Skeletal muscle tissue (tissue), 4 donors: ENCODE results near the gene C10orf62. TPM values are rescaled to one million over a fixed set of nuclear protein-coding genes. Genes with fewer than 3 reads are reported as not detected.

Experiments
- H3K27ac ChIP-seq: one replicate; pipeline ENCODE4 v1.7.0; 2013; ENCODE audit warnings: mild to moderate bottlenecking, low read depth, low read length, inconsistent platforms
- H3K27me3 ChIP-seq, 3 donors: one replicate each; pipeline ENCODE4 v1.7.0; 2013; ENCODE audit warnings: low read length in 3 of 3; ENCODE audit not compliant: control insufficient read depth in 3 of 3, insufficient read depth in 3 of 3
- H3K36me3 ChIP-seq, 3 donors: one replicate each; pipeline ENCODE4 v1.7.0; 2013; ENCODE audit warnings: low read length in 3 of 3; ENCODE audit not compliant: control insufficient read depth in 3 of 3, insufficient read depth in 3 of 3
- H3K4me1 ChIP-seq, 3 donors: one replicate each; pipeline ENCODE4 v1.7.0; 2013; ENCODE audit warnings: low read length in 3 of 3, mild to moderate bottlenecking in 3 of 3; ENCODE audit not compliant: control insufficient read depth in 3 of 3, insufficient read depth in 3 of 3
- H3K4me3 ChIP-seq, 3 donors: one replicate each; pipeline ENCODE4 v1.7.0; 2013; ENCODE audit warnings: low read length in 3 of 3
- H3K9ac ChIP-seq, 3 donors: one replicate each; pipeline ENCODE4 v1.7.0; 2013; ENCODE audit warnings: low read length in 3 of 3, mild to moderate bottlenecking in 3 of 3, moderate library complexity in 2 of 3, low read depth in 1 of 3
- H3K9me3 ChIP-seq, 3 donors: one replicate each; pipeline ENCODE4 v1.7.0; 2013; ENCODE audit warnings: low read length in 3 of 3; ENCODE audit not compliant: control insufficient read depth in 3 of 3
- total RNA-seq: library from RNA; depleted of rRNA; stranded (reverse); fragments of >200 nt; gene quantifications from one replicate; pipeline ENCODE4 v1.2.3, GENCODE V29; 2014
- donor health status: Osteomylitis.

Gene C10orf62
- total RNA-seq, 1 donor from 2014 or later: under 0.01 TPM

DNA sequence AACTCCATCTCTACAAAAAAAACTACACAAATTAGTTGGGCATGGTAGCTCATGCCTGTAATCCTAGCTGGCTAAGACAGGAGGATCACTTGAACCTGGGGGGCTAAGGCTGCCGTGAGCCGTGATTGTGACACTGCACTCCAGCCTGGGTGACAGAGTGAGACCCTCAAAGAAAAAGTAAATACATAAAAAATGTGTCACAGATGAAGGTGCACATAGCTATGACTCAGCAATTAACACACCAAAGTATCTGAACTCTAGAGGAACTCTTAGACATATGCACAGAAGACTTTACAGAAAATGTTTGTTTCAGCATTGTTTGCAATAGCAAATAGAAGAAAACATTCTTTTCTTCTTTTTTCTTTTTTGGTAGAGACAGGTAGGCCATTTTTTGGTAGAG is 8.3 kb downstream of the C10orf62 start:
- H3K27me3 ChIP-seq: no peaks in the 10 kb centered on the region
- no peaks in the 10 kb centered on the region for H3K36me3 ChIP-seq
- H3K27ac ChIP-seq: peak overlapping the region; percentile 81
- H3K9ac ChIP-seq: no peak overlapping the region
- H3K4me3 ChIP-seq: no peak overlapping the region
- peaks cover 42 to 69% (median 60%) of the 10 kb centered on the region in 3 donors for H3K4me1 ChIP-seq
- no peaks in the 10 kb centered on the region for H3K9me3 ChIP-seq

DNA sequence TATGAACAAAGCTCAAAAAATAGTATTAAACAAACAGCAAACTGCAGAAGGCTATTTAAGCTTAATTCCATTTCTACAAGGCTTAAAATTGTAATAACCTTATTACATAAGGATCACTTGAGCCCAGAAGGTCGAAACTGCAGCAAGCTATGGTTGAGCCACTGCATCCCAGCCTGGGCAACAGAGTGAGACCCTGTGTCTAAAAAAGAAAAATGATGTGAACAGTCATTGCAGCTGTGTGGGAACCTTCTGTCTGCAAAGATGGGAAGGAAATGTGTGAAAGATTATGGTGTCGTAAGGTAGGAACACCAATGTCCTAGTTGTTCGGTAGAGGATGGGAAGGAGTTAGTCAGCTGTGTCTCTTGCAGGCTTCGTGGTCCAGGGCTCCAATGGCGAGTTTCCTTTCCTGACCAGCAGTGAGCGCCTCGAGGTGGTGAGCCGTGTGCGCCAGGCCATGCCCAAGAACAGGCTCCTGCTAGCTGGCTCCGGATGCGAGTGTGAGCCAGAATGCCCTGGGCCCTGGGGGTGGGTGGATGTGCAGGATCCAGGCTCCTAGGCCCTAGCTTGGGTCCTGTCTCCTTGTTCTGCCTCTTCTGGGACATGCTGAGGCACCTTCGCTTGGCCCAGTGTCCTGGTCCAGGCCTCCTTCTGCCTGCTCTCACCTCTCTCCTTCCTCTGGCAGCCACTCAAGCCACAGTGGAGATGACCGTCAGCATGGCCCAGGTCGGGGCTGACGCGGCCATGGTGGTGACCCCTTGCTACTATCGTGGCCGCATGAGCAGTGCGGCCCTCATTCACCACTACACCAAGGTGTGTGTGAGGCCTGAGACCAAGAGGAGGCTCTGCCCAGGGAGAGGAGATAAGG is 9.1 kb downstream of the C10orf62 start:
- Histone ChIP-seq H3K27ac (peak overlapping the region; percentile 81), H3K9ac (no peak overlapping the region), H3K27me3 (no peaks in the 10 kb centered on the region), H3K4me3 (no peak overlapping the region), H3K36me3 (no peaks in the 10 kb centered on the region), H3K4me1 (peaks cover 39 to 67% (median 58%) of the 10 kb centered on the region in 3 donors), H3K9me3 (no peaks in the 10 kb centered on the region)

GRCh38 chr10:97599272-97599619 is 9.7 kb downstream of the C10orf62 start:
- H3K4me3 ChIP-seq: no peak overlapping the region
- peaks cover 39 to 66% (median 57%) of the 10 kb centered on the region in 3 donors for H3K4me1 ChIP-seq
- peak overlapping the region in 1 of 3 donors; percentile 45 for H3K9ac ChIP-seq
- no peaks in the 10 kb centered on the region for H3K27me3 ChIP-seq
- H3K27ac ChIP-seq: peak overlapping the region; percentile 14
- H3K9me3 ChIP-seq: no peaks in the 10 kb centered on the region
- no peaks in the 10 kb centered on the region for H3K36me3 ChIP-seq

DNA sequence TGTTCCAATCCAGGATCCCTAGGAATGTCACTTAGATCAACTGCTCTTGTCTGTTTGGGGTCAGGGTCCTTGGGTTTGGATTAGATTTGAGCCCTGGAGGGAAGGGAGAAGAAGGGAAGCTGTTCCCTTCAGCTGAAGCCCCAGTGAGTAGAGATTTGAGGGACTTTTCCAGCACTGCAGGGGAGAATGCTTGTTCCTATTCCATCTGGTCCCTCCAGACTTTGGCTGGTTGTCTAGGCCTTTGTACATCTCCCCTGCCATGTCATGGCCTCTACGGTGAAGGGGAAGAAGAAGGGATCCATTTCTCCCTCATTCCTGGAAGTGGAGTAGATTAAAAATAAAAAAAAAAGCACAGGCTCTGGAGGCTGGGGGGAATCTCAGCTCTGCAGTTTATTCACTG is 11.1 kb downstream of the C10orf62 start:
- H3K9ac ChIP-seq: peak overlapping the region in 1 of 3 donors; percentile 77
- H3K4me1 ChIP-seq: peaks cover 39 to 64% (median 57%) of the 10 kb centered on the region in 3 donors
- H3K4me3 ChIP-seq: no peak overlapping the region
- no peaks in the 10 kb centered on the region for H3K9me3 ChIP-seq
- H3K27ac ChIP-seq: peak overlapping the region; percentile 74
- no peaks in the 10 kb centered on the region for H3K27me3 ChIP-seq
- H3K36me3 ChIP-seq: no peaks in the 10 kb centered on the region

- Histone ChIP-seq H3K4me3 (peak overlapping the region; percentile 17 to 58 (median 51)), H3K27ac (peak overlapping the region; percentile 74), H3K9me3 (no peaks in the 10 kb centered on the region), H3K27me3 (no peaks in the 10 kb centered on the region), H3K9ac (peak overlapping the region; percentile 53 to 77 (median 54)), H3K4me1 (peaks cover 30 to 55% (median 47%) of the 10 kb centered on the region in 3 donors), H3K36me3 (no peaks in the 10 kb centered on the region)
Measured at GRCh38 chr10:97601268-97602215, 12.0 kb downstream of the C10orf62 start.

DNA sequence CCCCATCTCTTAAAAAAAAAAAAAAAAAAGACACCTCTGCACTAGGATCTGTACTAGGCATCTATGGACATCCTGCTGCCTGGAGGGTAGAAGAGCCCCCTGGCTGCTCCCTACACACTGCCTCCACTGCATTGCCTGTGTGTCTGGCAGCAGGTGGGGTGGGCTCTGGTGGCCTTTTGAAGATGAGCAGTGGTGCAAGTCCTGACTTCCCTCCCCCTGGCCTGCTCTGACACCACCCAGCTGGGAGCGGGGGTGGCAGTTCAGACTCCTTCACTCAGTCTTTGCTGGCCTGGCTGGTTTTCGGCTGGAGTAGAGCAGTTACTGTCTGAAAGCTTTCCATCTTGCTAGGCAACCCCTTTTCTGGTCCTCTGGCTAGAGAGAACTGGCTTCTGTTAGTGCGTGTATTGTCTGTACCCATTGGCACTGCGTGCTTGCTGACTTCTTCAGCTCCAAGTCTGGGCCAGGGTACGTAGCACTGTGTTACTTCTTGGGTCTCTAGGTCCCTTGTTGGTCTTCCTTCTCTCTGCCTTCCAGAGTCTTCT is 17.6 kb downstream of the C10orf62 start:
- peaks cover 19 to 37% (median 24%) of the 10 kb centered on the region in 3 donors for H3K4me1 ChIP-seq
- no peak overlapping the region for H3K27ac ChIP-seq
- H3K36me3 ChIP-seq: no peaks in the 10 kb centered on the region
- no peaks in the 10 kb centered on the region for H3K27me3 ChIP-seq
- no peak overlapping the region for H3K9ac ChIP-seq
- H3K9me3 ChIP-seq: no peaks in the 10 kb centered on the region
- no peak overlapping the region for H3K4me3 ChIP-seq

DNA sequence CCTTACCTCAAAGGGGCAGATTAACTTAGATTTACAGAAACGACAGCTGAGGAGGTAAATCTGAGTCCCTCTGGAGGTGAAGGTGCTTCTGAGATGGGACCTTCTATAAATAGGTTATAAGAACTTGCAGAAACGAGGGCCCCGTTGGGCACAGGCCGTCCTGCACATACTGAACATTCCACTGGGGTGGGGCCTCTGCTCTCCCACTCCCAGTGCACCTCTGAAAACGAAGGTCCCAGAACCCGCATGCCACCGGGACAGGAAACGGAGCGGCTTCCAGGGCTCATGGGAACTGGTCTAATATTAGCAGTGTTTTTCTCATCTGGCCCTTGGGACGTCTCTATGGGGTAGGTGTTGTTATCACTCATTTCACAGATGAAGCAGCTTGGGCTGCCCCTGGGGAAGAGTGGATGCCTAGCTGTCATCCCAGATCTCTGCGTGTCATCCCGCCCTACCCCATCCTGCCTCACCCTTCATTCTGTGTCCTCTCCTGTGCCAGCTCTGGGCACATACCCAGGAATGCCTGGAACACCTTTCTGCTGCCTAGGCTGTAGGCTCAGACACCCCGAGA is 19.6 kb downstream of the C10orf62 start:
- Histone ChIP-seq H3K27ac (peak overlapping the region; percentile 78), H3K4me1 (peaks cover 16 to 33% (median 20%) of the 10 kb centered on the region in 3 donors)

GRCh38 chr10:97611473-97611872 is 22.0 kb downstream of the C10orf62 start:
- Histone ChIP-seq H3K27ac (no peak overlapping the region), H3K4me3 (no peak overlapping the region), H3K36me3 (no peaks in the 10 kb centered on the region), H3K9ac (no peak overlapping the region), H3K4me1 (peaks cover 16 to 33% (median 20%) of the 10 kb centered on the region in 3 donors), H3K27me3 (no peaks in the 10 kb centered on the region), H3K9me3 (no peaks in the 10 kb centered on the region)

More for the DNA sequence above, 19.6 kb downstream of the C10orf62 start:
- no peaks in the 10 kb centered on the region for H3K9me3 ChIP-seq
- no peaks in the 10 kb centered on the region for H3K36me3 ChIP-seq
- peak overlapping the region; percentile 4 to 43 (median 30) for H3K4me3 ChIP-seq
- no peaks in the 10 kb centered on the region for H3K27me3 ChIP-seq
- peak overlapping the region in 2 of 3 donors; percentile 19 to 72 for H3K9ac ChIP-seq

DNA sequence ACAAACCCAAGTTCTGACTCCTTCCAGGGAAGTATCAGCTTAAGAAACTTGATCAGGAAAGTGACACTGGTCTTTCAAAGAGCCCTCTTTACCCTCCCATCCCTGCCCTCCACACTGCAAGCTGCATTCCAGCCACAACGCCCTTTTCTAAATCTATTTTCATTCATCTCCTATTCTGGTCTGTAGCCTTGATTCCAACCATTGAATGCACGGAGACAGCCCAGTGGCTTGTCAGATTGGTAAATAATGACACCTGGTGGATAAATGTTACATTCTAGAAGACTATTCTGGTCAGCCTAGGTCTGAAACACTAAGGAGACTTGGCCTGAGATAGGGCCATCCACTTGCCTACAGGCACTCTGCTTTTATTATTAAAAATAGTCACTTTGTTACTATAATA is 22.9 kb downstream of the C10orf62 start:
- H3K27ac ChIP-seq: no peak overlapping the region

More for the DNA sequence above, 22.9 kb downstream of the C10orf62 start:
- no peaks in the 10 kb centered on the region for H3K27me3 ChIP-seq
- no peak overlapping the region for H3K4me3 ChIP-seq
- H3K36me3 ChIP-seq: no peaks in the 10 kb centered on the region
- peaks cover 16 to 30% (median 20%) of the 10 kb centered on the region in 3 donors for H3K4me1 ChIP-seq
- H3K9ac ChIP-seq: no peak overlapping the region
- H3K9me3 ChIP-seq: no peaks in the 10 kb centered on the region
